HEK293T (cell line): ENCODE results near the gene SGSM1.

Source experiments
- CTCF ChIA-PET: fragments of 350-600 bp; formaldehyde crosslinking; extraction: SDS; loops from one replicate; lab custom pipeline; 2021; ENCODE audit warnings: antibody characterized with exemption, inconsistent platforms; lab: Yijun Ruan, JAX
- POLR2A ChIA-PET: fragments of 350-600 bp; formaldehyde crosslinking; extraction: SDS; loops from one replicate; lab custom pipeline; 2020; ENCODE audit warnings: antibody characterized with exemption, inconsistent platforms; lab: Yijun Ruan, JAX
- DNase-seq: peaks from one replicate; pipeline ENCODE4 v3.0.0; 2012; ENCODE audit warnings: mixed read lengths; ENCODE audit errors: extremely low spot score
- ARNT ChIP-seq: fragments of 450-650 bp; IDR thresholded peaks from 2 replicates; pipeline ENCODE4 v1.6.1; 2017; ENCODE audit warnings: mild to moderate bottlenecking
- BHLHE40 ChIP-seq: fragments of 450-650 bp; IDR thresholded peaks from 2 replicates; pipeline ENCODE4 v1.6.1; 2016; ENCODE audit warnings: mild to moderate bottlenecking, moderate library complexity, borderline replicate concordance
- CTBP1 ChIP-seq: fragments of 450-650 bp; IDR thresholded peaks from 2 replicates; pipeline ENCODE4 v1.6.1; 2016; ENCODE audit warnings: borderline replicate concordance
- ELF4 ChIP-seq: fragments of 450-650 bp; IDR thresholded peaks from 2 replicates; pipeline ENCODE4 v1.6.1; 2017; ENCODE audit warnings: antibody characterized with exemption
- FOXA1 ChIP-seq: fragments of 450-650 bp; IDR thresholded peaks from 2 replicates; pipeline ENCODE4 v1.6.1; 2016; ENCODE audit warnings: mild to moderate bottlenecking
- FOXK2 ChIP-seq: fragments of 450-650 bp; IDR thresholded peaks from 2 replicates; pipeline ENCODE4 v1.6.1; 2016; ENCODE audit warnings: mild to moderate bottlenecking
- FOXM1 ChIP-seq: fragments of 450-650 bp; IDR thresholded peaks from 2 replicates; pipeline ENCODE4 v1.6.1; 2017; ENCODE audit warnings: mild to moderate bottlenecking, borderline replicate concordance
- HDGF ChIP-seq: fragments of 450-650 bp; IDR thresholded peaks from 2 replicates; pipeline ENCODE4 v1.6.1; 2017; ENCODE audit warnings: antibody characterized with exemption, borderline replicate concordance
- L3MBTL2 ChIP-seq: fragments of 450-650 bp; conservative IDR thresholded peaks from 2 replicates; pipeline ENCODE4 v1.6.1; 2016; ENCODE audit warnings: mild to moderate bottlenecking
- LEF1 ChIP-seq: fragments of 450-650 bp; IDR thresholded peaks from 2 replicates; pipeline ENCODE4 v1.6.1; 2017; ENCODE audit warnings: mild to moderate bottlenecking, borderline replicate concordance
- NFRKB ChIP-seq: fragments of 450-650 bp; IDR thresholded peaks from 2 replicates; pipeline ENCODE4 v1.6.1; 2016; ENCODE audit warnings: mild to moderate bottlenecking, moderate library complexity
- PKNOX1 ChIP-seq: fragments of 450-650 bp; IDR thresholded peaks from 2 replicates; pipeline ENCODE4 v1.6.1; 2016
- SP1 ChIP-seq: fragments of 450-650 bp; IDR thresholded peaks from 2 replicates; pipeline ENCODE4 v1.6.1; 2017
- SUZ12 ChIP-seq: fragments of 450-650 bp; IDR thresholded peaks from 2 replicates; pipeline ENCODE4 v1.6.1; 2016; ENCODE audit warnings: mild to moderate bottlenecking
- TARDBP ChIP-seq: fragments of 450-650 bp; IDR thresholded peaks from 2 replicates; pipeline ENCODE4 v1.6.1; 2016
- ZNF384 ChIP-seq: fragments of 450-650 bp; IDR thresholded peaks from 2 replicates; pipeline ENCODE4 v1.6.1; 2016

The SGSM1 gene

DNA sequence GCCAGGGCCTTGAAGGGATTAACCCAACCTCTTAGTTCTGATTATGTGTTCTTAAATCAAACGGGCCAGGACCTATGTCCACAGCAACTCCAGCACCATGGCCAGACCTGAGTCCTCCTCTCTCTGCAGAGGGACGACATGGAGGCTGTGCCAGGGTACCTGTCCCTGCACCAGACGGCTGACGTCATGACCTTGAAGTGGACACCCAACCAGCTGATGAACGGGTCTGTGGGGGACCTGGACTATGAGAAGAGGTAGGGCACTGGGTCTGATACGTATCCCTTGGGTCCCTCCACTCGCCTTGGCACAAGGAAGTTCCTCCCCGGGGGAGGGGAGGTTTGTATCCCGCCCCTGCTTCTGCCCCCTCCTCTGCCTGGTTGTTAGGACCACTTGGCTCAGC, 53.6 kb downstream of the SGSM1 start:
- no peak for TF ChIP-seq TARDBP
- TF ChIP-seq PKNOX1: no peak
- TF ChIP-seq HDGF: no peak
- ChIA-PET POLR2A (no interaction called here), CTCF (interaction anchor here (1.0 kb wide), 1 partner anchor 230 kb away, joined by 3 read pairs; no protein-coding TSS in a partner anchor)
- DNase-seq: no peak

DNA sequence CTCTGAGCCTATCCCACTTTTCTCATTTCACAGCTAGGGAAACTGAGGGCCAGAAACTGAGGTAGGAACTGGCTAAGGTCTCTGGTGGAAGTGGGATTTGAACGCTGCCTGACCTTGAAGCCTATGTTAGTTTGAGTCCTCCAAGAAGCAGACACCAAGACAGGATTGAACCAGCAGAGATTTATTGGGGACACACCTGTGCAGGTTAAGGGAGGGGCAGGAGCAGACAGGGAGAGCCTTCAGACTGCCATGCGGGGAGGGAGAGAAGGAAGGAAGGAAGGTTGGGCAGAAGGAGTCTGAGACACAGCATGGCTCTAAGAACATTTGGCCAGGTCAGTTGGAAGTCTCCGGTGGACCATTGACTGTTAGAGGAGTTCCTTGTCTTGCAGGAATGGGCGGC, 59.5 kb downstream of the SGSM1 start:
- CTCF ChIA-PET: no interaction called here

GRCh38 chr22:24867323-24868022, 61.5 kb downstream of the SGSM1 start:
- no peak for TF ChIP-seq CTBP1
- no peak for TF ChIP-seq L3MBTL2
- no peak for TF ChIP-seq ELF4
- no peak for TF ChIP-seq SUZ12
- TF ChIP-seq BHLHE40: no peak
- no peak for TF ChIP-seq ZNF384
- ChIA-PET CTCF (interaction anchor here (1.4 kb wide), 1 partner anchor 17 kb away, joined by 3 read pairs; no protein-coding TSS in a partner anchor), POLR2A (no interaction called here)
- no peak for DNase-seq

More for the DNA sequence above, 59.5 kb downstream of the SGSM1 start:
- POLR2A ChIA-PET: no interaction called here
- no peak for DNase-seq
- no peak for TF ChIP-seq ARNT
- no peak for TF ChIP-seq L3MBTL2
- TF ChIP-seq SUZ12: no peak
- no peak for TF ChIP-seq LEF1
- no peak for TF ChIP-seq ELF4
- no peak for TF ChIP-seq CTBP1
- TF ChIP-seq SP1: no peak
- no peak for TF ChIP-seq FOXK2
- TF ChIP-seq BHLHE40: no peak
- no peak for TF ChIP-seq FOXM1
- TF ChIP-seq HDGF: no peak
- TF ChIP-seq TARDBP: no peak
- TF ChIP-seq ZNF384: no peak
- no peak for TF ChIP-seq NFRKB
- no peak for TF ChIP-seq FOXA1

DNA sequence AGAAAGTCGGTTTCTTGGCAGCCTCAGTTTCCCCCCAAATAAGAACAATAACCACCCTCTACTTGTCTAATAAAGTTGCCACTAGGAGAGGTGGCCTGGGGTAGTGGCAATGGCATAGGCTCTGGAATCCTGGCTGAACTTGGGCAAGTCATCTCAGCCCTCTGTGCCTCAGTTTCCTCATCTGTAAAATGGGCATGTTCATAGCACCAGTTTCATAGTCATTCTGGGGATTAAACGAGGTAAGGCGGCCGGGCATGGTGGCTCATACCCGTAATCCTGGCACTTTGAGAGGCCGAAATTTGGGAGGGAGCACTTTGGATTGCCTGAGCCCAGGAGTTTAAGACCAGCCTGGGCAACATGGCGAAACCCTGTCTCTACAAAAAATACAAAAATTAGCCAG, 63.0 kb downstream of the SGSM1 start:
- no peak for DNase-seq
- CTCF ChIA-PET: no interaction called here
- TF ChIP-seq LEF1: no peak
- TF ChIP-seq ZNF384: no peak
- TF ChIP-seq FOXM1: no peak
- no peak for TF ChIP-seq NFRKB
- TF ChIP-seq BHLHE40: no peak
- no peak for TF ChIP-seq HDGF
- TF ChIP-seq L3MBTL2: no peak
- no peak for TF ChIP-seq ARNT
- no peak for TF ChIP-seq TARDBP
- POLR2A ChIA-PET: no interaction called here

DNA sequence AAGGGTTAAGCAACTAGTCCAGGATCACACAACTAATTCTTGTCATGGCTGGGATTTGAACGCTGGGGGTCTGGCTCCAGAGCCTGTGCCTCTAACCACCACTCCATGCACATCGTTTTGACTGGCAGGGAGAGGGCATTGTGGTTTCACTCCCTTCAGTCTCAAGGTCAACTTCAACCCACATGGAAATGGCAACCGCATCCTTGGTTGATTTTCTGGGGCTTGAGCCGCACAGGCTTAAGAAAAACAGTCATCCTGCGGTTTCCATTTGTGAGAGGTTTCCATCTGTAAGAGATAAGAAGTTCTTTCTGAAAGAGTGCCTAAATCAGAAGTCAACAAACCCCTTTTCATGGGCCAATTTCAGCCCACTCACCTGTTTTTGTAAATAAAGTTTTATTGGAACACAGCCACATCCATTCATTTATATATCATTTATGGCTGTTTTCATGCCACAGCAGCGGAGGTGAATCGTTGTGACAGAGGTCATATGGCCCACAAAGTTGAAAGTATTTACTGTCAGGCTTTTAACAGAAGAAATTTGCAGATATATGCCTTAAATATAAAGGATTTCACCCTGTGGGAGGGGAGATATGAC, 65.7 kb downstream of the SGSM1 start:
- POLR2A ChIA-PET: no interaction called here
- CTCF ChIA-PET: no interaction called here
- DNase-seq: no peak
- TF ChIP-seq HDGF (no peak), TARDBP (no peak), SUZ12 (no peak), BHLHE40 (no peak), PKNOX1 (no peak), FOXK2 (no peak), FOXM1 (no peak), LEF1 (no peak), FOXA1 (no peak), NFRKB (no peak), L3MBTL2 (no peak), ELF4 (no peak)

DNA sequence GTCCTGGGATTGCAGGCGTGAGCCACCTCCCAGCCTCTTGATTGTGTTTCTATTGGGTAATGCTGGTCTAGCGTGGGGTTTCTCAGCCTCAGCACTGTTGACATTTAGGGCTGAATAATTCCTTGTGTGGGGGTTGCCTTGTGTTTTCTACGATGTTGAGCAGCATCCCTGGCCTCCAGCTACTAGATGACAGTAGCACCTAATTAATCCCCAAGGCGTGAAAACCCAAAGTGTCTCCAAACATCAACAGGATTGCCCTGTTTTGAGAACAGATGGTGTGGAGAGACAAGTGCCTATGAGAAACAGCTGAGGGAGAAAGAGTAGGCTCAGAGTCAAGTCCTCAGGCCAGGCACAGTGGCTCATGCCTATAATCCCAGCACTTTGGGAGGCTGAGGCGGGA, 67.2 kb downstream of the SGSM1 start:
- TF ChIP-seq BHLHE40 (no peak), HDGF (no peak), FOXK2 (no peak), ZNF384 (no peak), L3MBTL2 (no peak), TARDBP (no peak), SUZ12 (no peak), ELF4 (no peak), LEF1 (no peak), FOXM1 (no peak), CTBP1 (no peak), SP1 (no peak), ARNT (no peak), FOXA1 (no peak), NFRKB (no peak), PKNOX1 (no peak)
- POLR2A ChIA-PET: no interaction called here
- CTCF ChIA-PET: no interaction called here

More for the DNA sequence above, 67.2 kb downstream of the SGSM1 start:
- no peak for DNase-seq
